Esophagus mucosa (tissue), 1 donor: Measurements from ENCODE around the gene BRPF3. TPM values are rescaled to one million over a fixed set of nuclear protein-coding genes. Genes with fewer than 3 reads are reported as not detected.

Source experiments
- ATAC-seq: fragments of 200-7000 bp; cut with Tn5 transposase; one replicate; pipeline ENCODE4 v1.9.1; 2020
- total RNA-seq: library from RNA; stranded (reverse); gene quantifications from one replicate; pipeline ENCODE4 v1.2.4, GENCODE V29; 2023
- donor health status: DM: yes; HTN: yes; CAD: no.

Gene BRPF3
- 14.5 TPM for total RNA-seq

DNA sequence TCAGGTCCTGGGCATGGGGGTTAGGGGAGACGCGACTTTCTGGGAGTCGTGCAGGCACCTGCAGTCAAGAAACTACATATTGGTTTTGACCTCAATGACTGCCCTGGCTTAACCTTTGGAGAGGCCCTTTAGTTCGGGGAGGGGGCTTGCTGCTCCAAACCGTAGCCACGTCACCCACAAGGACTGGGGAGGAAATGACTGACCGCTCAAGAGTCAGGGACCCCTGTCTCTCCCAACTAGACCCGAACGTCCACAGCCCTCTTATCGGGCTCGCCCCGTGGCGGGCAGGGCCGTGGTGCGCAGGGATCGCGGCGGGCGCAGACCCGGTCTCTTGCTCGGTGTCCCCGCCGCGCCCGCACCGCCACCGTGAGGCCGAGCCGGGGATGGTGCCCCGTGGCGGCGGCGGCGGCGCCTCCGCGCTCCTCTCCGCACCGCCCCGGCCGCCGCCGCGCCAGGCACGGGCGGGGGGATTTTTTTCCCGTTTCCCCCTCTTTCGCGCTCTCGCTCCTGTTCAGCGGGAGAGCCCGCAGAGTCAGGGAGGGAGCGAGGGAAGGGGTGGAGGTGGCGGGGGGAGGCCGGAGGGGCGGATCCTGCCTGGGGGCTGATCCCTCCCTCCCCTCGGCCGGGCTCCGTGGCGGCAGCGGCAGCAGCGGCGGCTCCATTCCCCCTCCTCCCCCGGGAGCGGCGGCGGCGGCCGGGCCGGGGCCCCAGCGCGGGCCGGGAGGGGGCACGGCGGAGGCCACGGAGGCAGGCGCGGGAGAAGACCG, at the start of gene BRPF3:
TSS of gene BRPF3 (plus strand) at position 632 of the 767 bp plus-strand sequence. CDS start 3,579 bp downstream, outside the sequence.
- peak; percentile 79 for ATAC-seq

DNA sequence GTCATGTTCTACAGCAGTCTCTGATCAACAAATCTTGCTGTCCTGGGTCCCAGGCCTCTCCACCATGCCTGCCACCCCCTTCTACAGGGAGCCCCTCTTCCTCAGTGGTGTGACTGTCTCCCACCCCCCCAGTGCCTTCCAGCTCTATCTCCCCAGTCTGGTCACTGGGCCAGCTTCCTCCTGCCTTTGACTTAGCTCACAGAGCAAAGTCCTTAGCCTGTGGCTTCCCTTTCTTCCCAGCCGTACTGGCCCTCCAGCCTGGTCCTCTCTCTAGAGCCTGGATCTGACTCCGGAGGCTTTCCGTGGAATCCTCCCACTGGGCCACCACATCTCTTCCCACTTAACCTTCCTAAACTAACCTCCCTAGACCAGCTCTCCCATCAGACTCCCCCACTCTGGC, 49.2 kb upstream of the BRPF3 start:
- no peak for ATAC-seq

DNA sequence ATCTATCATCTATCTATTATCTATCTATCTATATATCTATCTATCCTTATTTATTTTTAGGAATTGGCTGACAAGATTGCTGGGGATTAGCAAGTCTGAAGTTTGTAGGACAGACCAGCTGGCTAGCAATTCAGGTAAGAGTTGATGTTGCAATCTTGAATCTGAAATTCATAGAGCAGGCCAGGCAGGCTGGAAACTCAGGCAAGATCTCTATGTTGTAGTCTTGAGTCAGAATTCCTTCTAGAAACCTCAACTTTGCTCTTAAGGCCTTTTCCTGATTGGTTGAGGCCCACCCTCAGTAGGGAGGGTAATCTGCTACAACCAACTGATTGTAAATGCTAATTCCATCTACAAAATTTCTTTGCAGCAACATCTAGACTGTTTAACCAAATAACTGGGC, 47.1 kb upstream of the BRPF3 start:
- peak; percentile 37 for ATAC-seq

GRCh38 chr6:36150283-36150682, 46.3 kb upstream of the BRPF3 start:
- no peak for ATAC-seq

GRCh38 chr6:36154286-36154685, 42.3 kb upstream of the BRPF3 start:
- ATAC-seq: peak; percentile 94

- ATAC-seq: no peak
Observed at GRCh38 chr6:36155662-36156061, 40.9 kb upstream of the BRPF3 start.

GRCh38 chr6:36160147-36160760, 36.3 kb upstream of the BRPF3 start:
- ATAC-seq: no peak

DNA sequence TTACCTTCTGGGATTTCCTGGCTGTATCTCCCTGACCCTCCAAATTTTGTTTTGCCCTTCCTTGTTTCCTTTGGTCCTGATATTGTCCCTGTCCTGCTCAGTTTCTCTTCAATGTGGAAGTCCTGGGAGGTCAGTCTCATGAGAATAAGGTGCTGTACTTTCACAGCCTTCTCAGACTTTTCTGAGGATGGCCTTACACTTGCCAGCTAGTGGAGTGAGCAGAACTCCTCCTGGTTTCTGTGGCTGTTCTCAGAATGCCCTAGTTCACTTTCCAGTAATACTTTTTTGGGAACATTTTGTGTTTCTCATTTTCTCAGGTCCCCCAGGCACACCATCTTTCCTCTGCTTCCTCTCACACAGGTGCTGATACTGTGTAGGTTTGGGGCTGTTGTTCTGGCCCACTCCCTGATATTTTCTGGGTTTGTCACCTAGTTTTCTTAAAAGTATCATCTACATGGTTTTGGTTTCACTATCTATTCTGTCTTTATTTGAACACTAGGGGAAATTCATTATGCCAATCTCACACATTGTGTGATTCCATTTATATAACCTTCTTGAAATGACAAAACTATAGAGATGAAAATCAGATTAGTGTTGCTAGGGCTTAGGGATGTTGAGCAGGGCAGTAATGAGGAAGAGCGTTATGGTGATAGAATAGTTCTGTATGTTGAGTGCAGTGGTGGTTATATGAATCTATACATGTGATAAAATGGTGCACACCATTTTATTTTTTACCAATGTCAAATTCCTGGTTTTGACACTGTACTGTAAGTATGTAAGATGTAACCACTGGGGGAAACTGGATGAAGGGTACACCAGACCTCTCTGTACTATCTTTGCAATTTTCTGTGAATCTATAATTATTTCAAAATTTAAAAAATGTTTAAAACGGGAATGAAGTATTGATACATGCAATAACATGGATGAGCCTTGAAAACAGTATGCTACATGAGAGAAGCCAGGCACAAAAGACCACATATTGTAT, 27.2 kb upstream of the BRPF3 start:
- no peak for ATAC-seq

DNA sequence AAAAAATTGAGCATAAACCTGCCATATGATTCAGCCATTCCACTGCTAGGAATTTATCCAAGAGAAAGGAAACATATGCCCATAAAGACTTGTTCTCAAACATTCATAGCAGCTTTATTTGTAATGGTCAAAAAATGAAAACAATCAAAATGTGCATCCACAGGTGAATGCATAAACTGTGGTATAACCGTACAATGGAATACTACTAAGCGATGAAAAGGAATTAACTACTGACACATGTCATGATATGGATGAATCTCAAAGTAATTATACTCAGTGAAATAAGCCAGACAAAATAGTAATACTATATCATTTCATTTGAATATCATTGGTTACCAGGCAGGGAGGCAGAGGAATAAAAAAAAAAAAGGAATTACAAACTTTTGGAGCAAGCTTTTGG, 25.8 kb upstream of the BRPF3 start:
- ATAC-seq: no peak

- no peak for ATAC-seq
Observed at GRCh38 chr6:36171573-36171972, 25.0 kb upstream of the BRPF3 start.

GRCh38 chr6:36177166-36177565, 19.4 kb upstream of the BRPF3 start:
- no peak for ATAC-seq

- no peak for ATAC-seq
Observed at GRCh38 chr6:36178544-36178943, 18.0 kb upstream of the BRPF3 start.

DNA sequence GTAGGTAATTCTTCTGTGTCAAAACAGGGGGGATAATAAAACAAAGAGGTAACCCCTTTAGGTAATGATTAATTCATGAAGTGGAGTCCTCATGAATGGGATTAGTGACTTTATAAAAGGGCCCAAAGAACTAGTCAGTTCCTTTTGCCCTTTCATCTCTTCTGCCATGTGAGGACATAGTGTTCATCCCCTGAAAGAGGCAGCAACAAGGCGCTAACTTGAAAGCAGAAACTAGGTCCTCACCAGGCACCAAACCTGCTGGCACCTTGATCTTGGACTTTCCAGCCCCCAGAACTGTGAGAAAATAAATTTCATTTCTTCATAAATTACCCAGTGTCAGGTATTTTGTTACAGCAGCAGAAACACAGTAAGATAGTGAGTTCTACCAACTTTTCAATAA, 16.4 kb upstream of the BRPF3 start:
- ATAC-seq: no peak

DNA sequence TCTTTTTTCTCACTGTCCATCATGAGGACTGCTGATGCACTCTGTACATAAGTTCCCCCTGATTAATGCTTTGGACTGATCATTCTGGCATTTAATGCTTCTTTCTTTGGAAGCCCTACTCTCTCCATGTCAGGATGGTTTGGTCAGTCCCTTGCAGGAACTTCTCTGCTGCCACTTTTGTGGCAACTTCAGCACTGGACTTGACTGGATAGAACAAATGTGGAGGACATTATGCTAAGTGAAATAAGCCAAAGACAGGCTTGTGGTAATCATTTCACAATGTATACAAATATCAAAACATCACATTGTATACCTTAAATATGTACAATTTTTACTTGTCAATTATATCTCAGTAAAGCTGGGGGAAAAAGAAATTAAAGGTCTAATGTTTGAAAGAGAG, 12.2 kb upstream of the BRPF3 start:
- ATAC-seq: no peak

DNA sequence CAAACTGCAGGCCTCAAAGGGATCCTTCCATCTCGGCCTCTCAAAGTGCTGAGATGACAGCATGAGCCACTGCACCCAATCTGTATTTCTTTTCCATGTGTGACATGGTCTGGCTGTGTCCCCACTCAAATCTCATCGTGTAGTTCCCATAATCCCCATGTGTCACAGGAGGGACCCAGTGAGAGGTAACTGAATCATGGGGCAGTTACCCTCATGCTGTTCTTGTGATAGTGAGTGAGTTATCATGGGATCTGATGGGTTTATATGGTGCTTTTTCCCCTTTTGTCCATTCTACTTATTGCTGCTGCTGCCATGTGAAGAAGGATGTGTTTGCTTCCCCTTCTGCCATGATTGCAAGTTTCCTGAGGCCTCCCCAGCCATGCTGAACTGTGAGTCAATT, 10.3 kb upstream of the BRPF3 start:
- ATAC-seq: no peak

GRCh38 chr6:36187446-36187845, 9.1 kb upstream of the BRPF3 start:
- no peak for ATAC-seq

DNA sequence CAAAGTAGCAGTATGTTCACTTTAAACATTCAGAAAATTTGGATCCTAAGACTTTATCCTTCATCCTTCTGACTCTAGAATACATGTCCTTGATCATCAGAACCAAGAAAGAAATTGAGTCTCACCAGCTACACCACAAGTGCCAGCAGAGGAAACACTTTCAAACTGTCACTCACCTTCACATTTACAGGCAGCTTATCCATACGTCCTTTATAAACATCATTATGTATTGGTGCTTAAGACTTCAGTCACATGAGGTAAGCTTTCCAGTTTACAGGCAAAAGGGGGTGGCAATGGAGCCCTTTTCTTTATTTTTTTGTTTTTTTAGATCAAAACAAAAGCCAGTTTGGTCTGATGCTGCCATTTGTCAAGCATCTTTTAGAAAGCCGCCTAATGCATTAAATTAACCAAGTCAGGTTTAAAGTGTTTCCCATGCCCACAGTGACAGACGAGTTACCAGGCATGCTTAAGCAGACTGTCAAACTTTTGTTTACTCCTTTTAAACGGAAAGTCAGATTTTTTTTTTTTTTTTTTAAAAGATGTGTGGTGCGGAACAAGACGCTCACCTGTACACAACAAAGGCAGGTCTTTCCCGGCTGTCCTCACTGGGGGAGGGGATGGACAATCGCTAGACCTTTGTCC, 952 bp upstream of the BRPF3 start:
- no peak for ATAC-seq

- peak; percentile 98 for ATAC-seq
Observed at GRCh38 chr6:36196880-36197548, 470 bp downstream of the BRPF3 start.

- ATAC-seq: no peak
Observed at GRCh38 chr6:36197739-36198221, 1.2 kb downstream of the BRPF3 start.

DNA sequence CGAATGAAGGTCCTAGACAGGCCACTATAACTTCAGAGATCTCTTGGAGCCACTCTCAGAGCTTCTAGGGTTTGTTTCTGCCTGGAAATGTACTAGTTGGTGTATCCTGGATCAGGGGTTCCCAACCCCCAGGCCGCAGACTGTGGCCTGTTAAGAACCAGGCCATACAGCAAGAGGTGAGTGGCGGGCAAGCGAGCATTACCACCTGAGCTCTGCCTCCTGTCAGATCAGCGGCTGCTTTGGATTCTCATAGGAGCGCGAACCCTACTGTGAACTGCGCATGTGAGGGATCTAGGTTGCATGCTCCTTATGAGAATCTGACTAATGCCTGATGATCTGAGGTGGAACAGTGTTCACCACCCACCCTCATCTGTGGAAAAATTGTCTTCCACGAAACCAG, 2.4 kb downstream of the BRPF3 start:
- no peak for ATAC-seq

- no peak for ATAC-seq
Observed at GRCh38 chr6:36200154-36200891, 3.8 kb downstream of the BRPF3 start.
